ENCODE measurements around the gene ZNF516.

DNA sequence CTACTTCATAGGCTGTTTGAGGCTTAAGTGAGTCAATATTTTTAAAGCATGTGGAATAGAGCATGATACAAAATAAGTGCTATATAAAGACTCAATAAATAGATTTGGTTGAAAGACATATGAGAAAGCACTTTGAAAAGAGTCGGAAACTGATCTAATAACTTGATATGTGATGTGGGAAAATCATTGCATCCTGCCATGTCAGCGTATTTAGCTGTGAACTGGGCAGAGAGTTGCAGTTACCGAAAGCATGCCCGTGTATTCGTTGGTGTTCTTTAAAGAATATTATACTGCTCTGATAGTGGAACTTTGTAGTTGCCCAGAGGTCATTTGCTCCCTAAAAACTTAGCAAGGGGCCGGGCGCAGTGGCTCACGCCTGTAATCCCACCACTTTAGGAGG lies 37.8 kb upstream of the ZNF516 start:
- TF ChIP-seq TAF1 (IDR thresholded peaks at IDR 0.05; ENCODE audit: borderline replicate concordance, low read depth, low read length) (no peak), POLR2A (IDR thresholded peaks at IDR 0.05; ENCODE audit: low read depth, low read length) (no peak), POLR2AphosphoS5 (IDR thresholded peaks at IDR 0.05; ENCODE audit: low read depth, low read length) (no peak)

Measured in GM12892 (cell line).